Measurements from ENCODE around the gene TNFRSF12A. TPM values are rescaled to one million over a fixed set of nuclear protein-coding genes. Genes with fewer than 3 reads are reported as not detected.
"Not testable (repeated sequence)": the region's sequence is repeated elsewhere in the genome, so short reads cannot be mapped to it uniquely, and the experiment has no call there.

TNFRSF12A gene
- total RNA-seq, 1 donor from 2014 or later = 44.3 TPM

DNA sequence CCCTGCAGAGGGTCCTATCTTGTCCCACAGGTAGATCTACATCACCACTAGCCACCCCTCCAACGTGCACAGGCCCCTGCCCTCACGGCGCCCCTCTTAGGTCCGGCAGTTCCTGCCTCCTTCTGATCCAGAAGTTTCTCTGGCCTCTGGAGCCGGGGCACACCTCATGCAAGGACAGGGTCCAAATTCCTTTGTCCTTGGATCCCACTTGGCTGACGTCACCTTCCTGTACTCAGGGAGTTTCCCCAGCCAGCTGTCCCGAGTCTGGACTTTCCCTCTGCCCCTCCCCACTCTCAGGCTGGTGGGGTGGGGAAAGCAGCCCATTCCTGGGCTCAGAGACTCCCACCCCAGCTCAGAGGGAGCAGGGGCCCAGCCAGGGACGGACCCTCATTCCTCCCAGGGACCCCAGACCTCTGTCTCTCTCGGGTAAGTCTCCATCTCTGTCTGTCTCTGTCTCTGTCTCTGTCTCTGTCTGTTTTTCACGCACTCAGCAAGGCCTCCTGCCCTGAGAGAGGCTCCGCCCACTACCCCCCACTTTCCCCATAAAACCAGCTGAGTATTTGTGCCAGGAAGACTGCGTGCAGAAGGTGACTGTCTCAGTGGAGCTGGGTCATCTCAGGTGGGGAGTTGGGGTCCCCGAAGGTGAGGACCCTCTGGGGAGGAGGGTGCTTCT, 45.0 kb downstream of the TNFRSF12A start, which contains the start of gene IL32:
Gene IL32, plus strand, starts transcription at position 572 of the 673 bp plus-strand sequence. CDS start 172 bp downstream, outside the sequence.
- TF ChIP-seq, protein P1, sequence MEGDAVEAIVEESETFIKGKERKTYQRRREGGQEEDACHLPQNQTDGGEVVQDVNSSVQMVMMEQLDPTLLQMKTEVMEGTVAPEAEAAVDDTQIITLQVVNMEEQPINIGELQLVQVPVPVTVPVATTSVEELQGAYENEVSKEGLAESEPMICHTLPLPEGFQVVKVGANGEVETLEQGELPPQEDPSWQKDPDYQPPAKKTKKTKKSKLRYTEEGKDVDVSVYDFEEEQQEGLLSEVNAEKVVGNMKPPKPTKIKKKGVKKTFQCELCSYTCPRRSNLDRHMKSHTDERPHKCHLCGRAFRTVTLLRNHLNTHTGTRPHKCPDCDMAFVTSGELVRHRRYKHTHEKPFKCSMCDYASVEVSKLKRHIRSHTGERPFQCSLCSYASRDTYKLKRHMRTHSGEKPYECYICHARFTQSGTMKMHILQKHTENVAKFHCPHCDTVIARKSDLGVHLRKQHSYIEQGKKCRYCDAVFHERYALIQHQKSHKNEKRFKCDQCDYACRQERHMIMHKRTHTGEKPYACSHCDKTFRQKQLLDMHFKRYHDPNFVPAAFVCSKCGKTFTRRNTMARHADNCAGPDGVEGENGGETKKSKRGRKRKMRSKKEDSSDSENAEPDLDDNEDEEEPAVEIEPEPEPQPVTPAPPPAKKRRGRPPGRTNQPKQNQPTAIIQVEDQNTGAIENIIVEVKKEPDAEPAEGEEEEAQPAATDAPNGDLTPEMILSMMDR (IDR thresholded peaks at IDR 0.05; ENCODE audit: unreplicated experiment) = no peak
- H3K9me3 Mint-ChIP-seq (ENCODE audit: low read depth) = no peaks in the 10 kb centered on the region
- H3K36me3 Mint-ChIP-seq (ENCODE audit: insufficient read depth) = no peaks in the 10 kb centered on the region
- H3K4me1 Mint-ChIP-seq (ENCODE audit: low read depth) = no peaks in the 10 kb centered on the region
- peak within 1 kb of the TSS; percentile 73 for H3K27ac Mint-ChIP-seq
- no peak within 1 kb of the TSS for H3K4me3 Mint-ChIP-seq (ENCODE audit: low read depth)
- H3K27me3 Mint-ChIP-seq = peaks cover 29% of the 10 kb centered on the region
- no peak for DNase-seq (ENCODE audit: low spot score, unreplicated experiment)

GRCh38 chr16:3065742-3066439, 45.7 kb downstream of the TNFRSF12A start:
- Mint-ChIP-seq H3K4me1 (ENCODE audit: low read depth) (no peaks in the 10 kb centered on the region), H3K9me3 (ENCODE audit: low read depth) (no peaks in the 10 kb centered on the region), H3K36me3 (ENCODE audit: insufficient read depth) (no peaks in the 10 kb centered on the region), H3K27ac (no peak overlapping the region), H3K4me3 (ENCODE audit: low read depth) (no peak overlapping the region), H3K27me3 (peaks cover 24% of the 10 kb centered on the region)
- DNase-seq (ENCODE audit: low spot score, unreplicated experiment) = no peak
- TF ChIP-seq, protein P1 (IDR thresholded peaks at IDR 0.05; ENCODE audit: unreplicated experiment) = no peak

GRCh38 chr16:3066440-3066748, 46.2 kb downstream of the TNFRSF12A start:
- no peak for DNase-seq (ENCODE audit: low spot score, unreplicated experiment)
- Mint-ChIP-seq H3K27ac (no peak overlapping the region), H3K9me3 (ENCODE audit: low read depth) (no peaks in the 10 kb centered on the region), H3K27me3 (peaks cover 27% of the 10 kb centered on the region), H3K4me1 (ENCODE audit: low read depth) (no peaks in the 10 kb centered on the region), H3K4me3 (ENCODE audit: low read depth) (no peak overlapping the region), H3K36me3 (ENCODE audit: insufficient read depth) (no peaks in the 10 kb centered on the region)
- TF ChIP-seq, protein P1 (IDR thresholded peaks at IDR 0.05; ENCODE audit: unreplicated experiment) = no peak

DNA sequence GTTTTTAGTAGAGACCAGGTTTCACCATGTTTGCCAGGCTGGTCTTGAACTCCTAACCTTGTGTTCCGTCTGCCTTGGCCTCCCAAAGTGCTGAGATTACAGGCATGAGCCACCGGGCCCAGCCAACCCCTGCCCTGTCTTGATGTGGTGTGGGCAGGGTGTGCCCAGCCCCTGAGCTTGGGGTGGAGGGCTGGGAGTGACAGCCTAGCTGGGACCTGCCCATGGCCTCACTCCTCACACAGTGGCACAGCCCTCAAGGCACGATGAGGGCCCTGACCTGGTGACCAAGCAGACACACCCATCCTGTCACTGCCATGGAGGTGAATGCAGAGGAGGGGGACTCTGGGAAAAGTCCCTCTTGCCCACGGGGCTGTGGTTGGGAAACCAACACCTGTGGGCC, 48.3 kb downstream of the TNFRSF12A start:
- no peak overlapping the region for H3K4me3 Mint-ChIP-seq (ENCODE audit: low read depth)
- no peaks in the 10 kb centered on the region for H3K36me3 Mint-ChIP-seq (ENCODE audit: insufficient read depth)
- no peak for DNase-seq (ENCODE audit: low spot score, unreplicated experiment)
- no peaks in the 10 kb centered on the region for H3K9me3 Mint-ChIP-seq (ENCODE audit: low read depth)
- TF ChIP-seq, protein P1 (IDR thresholded peaks at IDR 0.05; ENCODE audit: unreplicated experiment) = no peak
- H3K4me1 Mint-ChIP-seq (ENCODE audit: low read depth) = no peaks in the 10 kb centered on the region
- peaks cover 26% of the 10 kb centered on the region for H3K27me3 Mint-ChIP-seq
- no peak overlapping the region for H3K27ac Mint-ChIP-seq

DNA sequence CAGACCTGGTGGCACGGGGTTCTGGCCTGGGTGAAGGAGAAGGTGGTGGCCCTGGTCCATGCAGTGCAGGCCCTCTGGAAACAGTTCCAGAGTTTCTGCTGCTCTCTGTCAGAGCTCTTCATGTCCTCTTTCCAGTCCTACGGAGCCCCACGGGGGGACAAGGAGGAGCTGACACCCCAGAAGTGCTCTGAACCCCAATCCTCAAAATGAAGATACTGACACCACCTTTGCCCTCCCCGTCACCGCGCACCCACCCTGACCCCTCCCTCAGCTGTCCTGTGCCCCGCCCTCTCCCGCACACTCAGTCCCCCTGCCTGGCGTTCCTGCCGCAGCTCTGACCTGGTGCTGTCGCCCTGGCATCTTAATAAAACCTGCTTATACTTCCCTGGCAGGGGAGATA, 49.0 kb downstream of the TNFRSF12A start:
- not testable (repeated sequence) for H3K4me3 Mint-ChIP-seq (ENCODE audit: low read depth); H3K4me1 Mint-ChIP-seq (ENCODE audit: low read depth); H3K27ac Mint-ChIP-seq; H3K9me3 Mint-ChIP-seq (ENCODE audit: low read depth); H3K36me3 Mint-ChIP-seq (ENCODE audit: insufficient read depth); DNase-seq (ENCODE audit: low spot score, unreplicated experiment)
- H3K27me3 Mint-ChIP-seq = peaks cover 29% of the 10 kb centered on the region

All from progenitor cell of endocrine pancreas (in vitro differentiated cells).